ENCODE data around the gene COL9A1.
"Not testable (repeated sequence)": the region's sequence is repeated elsewhere in the genome, so short reads cannot be mapped to it uniquely, and the experiment has no call there.

The COL9A1 gene

GRCh38 chr6:70314296-70314695 is 11.4 kb upstream of the COL9A1 start:
- DNase-seq: no peak
- H3K4me2 ChIP-seq (ENCODE audit: low read length): no peak overlapping the region

GRCh38 chr6:70312165-70312745 is 9.4 kb upstream of the COL9A1 start:
- Histone ChIP-seq H3K27me3 (ENCODE audit: insufficient read depth, low read length, poor library complexity) (no peaks in the 10 kb centered on the region), H2BK120ac (ENCODE audit: low read depth, low read length) (no peak overlapping the region), H3K18ac (ENCODE audit: low read length) (no peak overlapping the region), H3K4ac (ENCODE audit: low read depth, low read length) (no peak overlapping the region), H3K9ac (ENCODE audit: low read length) (no peak overlapping the region), H4K5ac (ENCODE audit: low read length) (no peak overlapping the region), H2BK15ac (replicated peaks; ENCODE audit: low read depth) (no peak overlapping the region), H3K4me1 (ENCODE audit: control insufficient read depth, low read depth, low read length) (no peaks in the 10 kb centered on the region), H3K4me2 (ENCODE audit: low read length) (no peak overlapping the region), H3K4me3 (ENCODE audit: low read length) (no peak overlapping the region), H3K79me2 (ENCODE audit: control insufficient read depth, insufficient read depth, low read length) (no peaks in the 10 kb centered on the region), H3K56ac (ENCODE audit: low read length) (no peak overlapping the region), H3K79me1 (ENCODE audit: low read length) (no peaks in the 10 kb centered on the region), H2BK5ac (ENCODE audit: low read length) (no peak overlapping the region), H3K27ac (ENCODE audit: low read depth, low read length) (no peak overlapping the region), H3K23ac (ENCODE audit: low read length) (no peak overlapping the region), H4K8ac (ENCODE audit: low read depth, low read length) (no peak overlapping the region), H3K36me3 (ENCODE audit: control insufficient read depth, insufficient read depth, low read length) (no peaks in the 10 kb centered on the region), H2AK5ac (ENCODE audit: low read length) (no peak overlapping the region)
- DNase-seq: peak; percentile 37
- WGBS (ENCODE audit: extremely low coverage, insufficient coverage, low lambda C conversion rate): no CpG with 5 or more reads among the region's 5 CpGs

More at GRCh38 chr6:70314296-70314695, 11.4 kb upstream of the COL9A1 start:
- Histone ChIP-seq H2BK5ac (ENCODE audit: low read length) (no peak overlapping the region), H3K4me3 (ENCODE audit: low read length) (no peak overlapping the region), H4K5ac (ENCODE audit: low read length) (no peak overlapping the region), H2BK120ac (ENCODE audit: low read depth, low read length) (no peak overlapping the region), H3K18ac (ENCODE audit: low read length) (no peak overlapping the region), H3K4me1 (ENCODE audit: control insufficient read depth, low read depth, low read length) (no peaks in the 10 kb centered on the region), H4K8ac (ENCODE audit: low read depth, low read length) (no peak overlapping the region), H3K23ac (ENCODE audit: low read length) (no peak overlapping the region), H3K36me3 (ENCODE audit: control insufficient read depth, insufficient read depth, low read length) (no peaks in the 10 kb centered on the region), H3K27ac (ENCODE audit: low read depth, low read length) (no peak overlapping the region), H3K56ac (ENCODE audit: low read length) (no peak overlapping the region), H3K27me3 (ENCODE audit: insufficient read depth, low read length, poor library complexity) (no peaks in the 10 kb centered on the region), H3K79me2 (ENCODE audit: control insufficient read depth, insufficient read depth, low read length) (no peaks in the 10 kb centered on the region), H3K9ac (ENCODE audit: low read length) (no peak overlapping the region), H2AK5ac (ENCODE audit: low read length) (no peak overlapping the region), H3K4ac (ENCODE audit: low read depth, low read length) (no peak overlapping the region), H2BK15ac (replicated peaks; ENCODE audit: low read depth) (no peak overlapping the region), H3K79me1 (ENCODE audit: low read length) (no peaks in the 10 kb centered on the region)
- no CpG with 5 or more reads among the region's 4 CpGs for WGBS (ENCODE audit: extremely low coverage, insufficient coverage, low lambda C conversion rate)

- H2AK5ac ChIP-seq (ENCODE audit: low read length): no peak overlapping the region
- H3K79me1 ChIP-seq (ENCODE audit: low read length): no peaks in the 10 kb centered on the region
- no peak overlapping the region for H4K8ac ChIP-seq (ENCODE audit: low read depth, low read length)
- no peaks in the 10 kb centered on the region for H3K79me2 ChIP-seq (ENCODE audit: control insufficient read depth, insufficient read depth, low read length)
- no peak overlapping the region for H2BK120ac ChIP-seq (ENCODE audit: low read depth, low read length)
- H4K5ac ChIP-seq (ENCODE audit: low read length): no peak overlapping the region
- no peak overlapping the region for H2BK15ac ChIP-seq (replicated peaks; ENCODE audit: low read depth)
- H3K4me2 ChIP-seq (ENCODE audit: low read length): no peak overlapping the region
- H3K23ac ChIP-seq (ENCODE audit: low read length): no peak overlapping the region
- H3K9ac ChIP-seq (ENCODE audit: low read length): no peak overlapping the region
- H3K27ac ChIP-seq (ENCODE audit: low read depth, low read length): no peak overlapping the region
- no peaks in the 10 kb centered on the region for H3K27me3 ChIP-seq (ENCODE audit: insufficient read depth, low read length, poor library complexity)
- no peak overlapping the region for H2BK5ac ChIP-seq (ENCODE audit: low read length)
- no peak overlapping the region for H3K4me3 ChIP-seq (ENCODE audit: low read length)
- WGBS (ENCODE audit: extremely low coverage, insufficient coverage, low lambda C conversion rate): no CpG with 5 or more reads among the region's 4 CpGs
- H3K18ac ChIP-seq (ENCODE audit: low read length): no peak overlapping the region
- H3K36me3 ChIP-seq (ENCODE audit: control insufficient read depth, insufficient read depth, low read length): no peaks in the 10 kb centered on the region
- H3K56ac ChIP-seq (ENCODE audit: low read length): no peak overlapping the region
- no peak overlapping the region for H3K4ac ChIP-seq (ENCODE audit: low read depth, low read length)
- no peaks in the 10 kb centered on the region for H3K4me1 ChIP-seq (ENCODE audit: control insufficient read depth, low read depth, low read length)
- peak; percentile 51 for DNase-seq
Observed at GRCh38 chr6:70310063-70310694, 7.3 kb upstream of the COL9A1 start.

- H4K5ac ChIP-seq (ENCODE audit: low read length): no peak overlapping the region
- no CpG with 5 or more reads among the region's 2 CpGs for WGBS (ENCODE audit: extremely low coverage, insufficient coverage, low lambda C conversion rate)
- H3K4me1 ChIP-seq (ENCODE audit: control insufficient read depth, low read depth, low read length): no peaks in the 10 kb centered on the region
- no peaks in the 10 kb centered on the region for H3K79me2 ChIP-seq (ENCODE audit: control insufficient read depth, insufficient read depth, low read length)
- H3K27me3 ChIP-seq (ENCODE audit: insufficient read depth, low read length, poor library complexity): no peaks in the 10 kb centered on the region
- no peak overlapping the region for H2BK15ac ChIP-seq (replicated peaks; ENCODE audit: low read depth)
- H3K79me1 ChIP-seq (ENCODE audit: low read length): no peaks in the 10 kb centered on the region
- H3K36me3 ChIP-seq (ENCODE audit: control insufficient read depth, insufficient read depth, low read length): no peaks in the 10 kb centered on the region
- no peak overlapping the region for H3K4ac ChIP-seq (ENCODE audit: low read depth, low read length)
- H3K56ac ChIP-seq (ENCODE audit: low read length): no peak overlapping the region
- H3K4me3 ChIP-seq (ENCODE audit: low read length): no peak overlapping the region
- no peak overlapping the region for H2BK5ac ChIP-seq (ENCODE audit: low read length)
- no peak overlapping the region for H3K23ac ChIP-seq (ENCODE audit: low read length)
- H2AK5ac ChIP-seq (ENCODE audit: low read length): no peak overlapping the region
- H3K9ac ChIP-seq (ENCODE audit: low read length): no peak overlapping the region
- no peak for DNase-seq
- no peak overlapping the region for H2BK120ac ChIP-seq (ENCODE audit: low read depth, low read length)
- H4K8ac ChIP-seq (ENCODE audit: low read depth, low read length): no peak overlapping the region
- H3K27ac ChIP-seq (ENCODE audit: low read depth, low read length): no peak overlapping the region
- H3K18ac ChIP-seq (ENCODE audit: low read length): no peak overlapping the region
- H3K4me2 ChIP-seq (ENCODE audit: low read length): no peak overlapping the region
Observed at GRCh38 chr6:70309243-70309642, 6.4 kb upstream of the COL9A1 start.

- H2AK5ac ChIP-seq (ENCODE audit: low read length); H4K8ac ChIP-seq (ENCODE audit: low read depth, low read length); H2BK120ac ChIP-seq (ENCODE audit: low read depth, low read length); H3K27ac ChIP-seq (ENCODE audit: low read depth, low read length); H3K18ac ChIP-seq (ENCODE audit: low read length); H3K4me2 ChIP-seq (ENCODE audit: low read length); H3K79me2 ChIP-seq (ENCODE audit: control insufficient read depth, insufficient read depth, low read length); H3K36me3 ChIP-seq (ENCODE audit: control insufficient read depth, insufficient read depth, low read length); H3K4ac ChIP-seq (ENCODE audit: low read depth, low read length); H3K9ac ChIP-seq (ENCODE audit: low read length); DNase-seq; H4K5ac ChIP-seq (ENCODE audit: low read length); H3K4me3 ChIP-seq (ENCODE audit: low read length); H3K56ac ChIP-seq (ENCODE audit: low read length); H3K79me1 ChIP-seq (ENCODE audit: low read length); H2BK5ac ChIP-seq (ENCODE audit: low read length); H3K23ac ChIP-seq (ENCODE audit: low read length); H3K4me1 ChIP-seq (ENCODE audit: control insufficient read depth, low read depth, low read length); H3K27me3 ChIP-seq (ENCODE audit: insufficient read depth, low read length, poor library complexity); H2BK15ac ChIP-seq (replicated peaks; ENCODE audit: low read depth): not testable (repeated sequence)
Observed at GRCh38 chr6:70308142-70308541, 5.3 kb upstream of the COL9A1 start.

GRCh38 chr6:70307008-70307407 is 4.1 kb upstream of the COL9A1 start:
- no CpG with 5 or more reads among the region's 3 CpGs for WGBS (ENCODE audit: extremely low coverage, insufficient coverage, low lambda C conversion rate)
- Histone ChIP-seq H3K79me2 (ENCODE audit: control insufficient read depth, insufficient read depth, low read length) (no peaks in the 10 kb centered on the region), H3K56ac (ENCODE audit: low read length) (no peak overlapping the region), H3K4me3 (ENCODE audit: low read length) (no peak overlapping the region), H3K23ac (ENCODE audit: low read length) (no peak overlapping the region), H2BK120ac (ENCODE audit: low read depth, low read length) (no peak overlapping the region), H2AK5ac (ENCODE audit: low read length) (no peak overlapping the region), H4K5ac (ENCODE audit: low read length) (no peak overlapping the region), H3K4me1 (ENCODE audit: control insufficient read depth, low read depth, low read length) (no peaks in the 10 kb centered on the region), H3K79me1 (ENCODE audit: low read length) (no peaks in the 10 kb centered on the region), H3K18ac (ENCODE audit: low read length) (no peak overlapping the region), H4K8ac (ENCODE audit: low read depth, low read length) (no peak overlapping the region), H2BK15ac (replicated peaks; ENCODE audit: low read depth) (no peak overlapping the region), H3K27me3 (ENCODE audit: insufficient read depth, low read length, poor library complexity) (no peaks in the 10 kb centered on the region), H3K27ac (ENCODE audit: low read depth, low read length) (no peak overlapping the region), H3K36me3 (ENCODE audit: control insufficient read depth, insufficient read depth, low read length) (no peaks in the 10 kb centered on the region), H2BK5ac (ENCODE audit: low read length) (no peak overlapping the region), H3K4me2 (ENCODE audit: low read length) (no peak overlapping the region), H3K4ac (ENCODE audit: low read depth, low read length) (no peak overlapping the region), H3K9ac (ENCODE audit: low read length) (no peak overlapping the region)
- DNase-seq: peak; percentile 18

Measured in mesendoderm (in vitro differentiated cells).